GM12873 (cell line): ENCODE data around the gene PPP2R3A.
A peak's percentile ranks its signal among the peaks of the same experiment; 100 is the strongest.

Experiments
- TF ChIP-seq, protein P1 (sequence below): IDR thresholded peaks from 2 replicates; pipeline ENCODE4 v1.5.1; 2012; ENCODE audit warnings: low read depth, mild to moderate bottlenecking, moderate library complexity, low read length, control low read depth; ENCODE audit not compliant: insufficient read depth; ENCODE audit errors: missing control alignments

The PPP2R3A gene

DNA sequence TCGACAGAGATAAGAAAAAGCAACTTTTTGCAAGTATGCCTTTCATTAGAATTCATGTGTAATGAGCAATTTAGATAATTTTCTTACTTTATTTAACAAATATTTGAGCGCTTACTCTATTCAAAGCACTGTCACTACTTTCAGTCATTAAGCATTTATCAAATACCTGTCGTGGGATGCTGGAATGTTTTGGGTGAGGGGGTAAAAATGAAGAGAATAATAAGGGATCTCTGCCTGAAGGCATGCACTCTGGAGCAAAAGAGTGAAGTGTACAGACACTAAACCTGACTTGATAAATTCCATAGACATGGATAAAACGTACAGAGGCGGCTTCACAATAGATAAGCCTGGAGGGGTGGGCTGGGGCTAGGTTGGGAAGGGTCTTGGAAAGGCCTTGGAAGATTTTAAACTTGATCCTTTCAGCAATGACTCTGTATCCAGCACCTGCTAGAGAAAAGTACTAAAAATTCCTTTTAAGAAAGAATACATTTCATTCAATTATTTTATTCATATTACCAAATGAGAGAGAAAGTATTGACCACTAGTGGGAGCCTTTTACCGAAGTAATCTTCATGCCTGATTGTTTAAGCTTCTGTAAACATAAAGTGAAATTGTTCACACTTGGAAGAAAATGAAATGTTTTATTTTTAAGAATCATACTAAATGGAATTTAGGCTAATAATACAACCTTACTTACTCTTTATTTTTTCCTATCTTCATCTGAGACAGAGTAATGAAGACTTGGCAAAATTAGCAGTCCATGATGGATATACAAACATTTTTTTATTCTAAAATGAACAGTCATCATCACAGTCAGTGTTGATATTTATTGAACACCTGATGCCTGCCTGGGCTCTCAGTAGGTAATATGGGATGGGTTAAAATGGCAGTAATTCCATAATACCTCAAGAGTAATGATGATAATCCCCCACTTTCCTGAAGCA is 113.2 kb downstream of the PPP2R3A start:
- TF ChIP-seq, protein P1, sequence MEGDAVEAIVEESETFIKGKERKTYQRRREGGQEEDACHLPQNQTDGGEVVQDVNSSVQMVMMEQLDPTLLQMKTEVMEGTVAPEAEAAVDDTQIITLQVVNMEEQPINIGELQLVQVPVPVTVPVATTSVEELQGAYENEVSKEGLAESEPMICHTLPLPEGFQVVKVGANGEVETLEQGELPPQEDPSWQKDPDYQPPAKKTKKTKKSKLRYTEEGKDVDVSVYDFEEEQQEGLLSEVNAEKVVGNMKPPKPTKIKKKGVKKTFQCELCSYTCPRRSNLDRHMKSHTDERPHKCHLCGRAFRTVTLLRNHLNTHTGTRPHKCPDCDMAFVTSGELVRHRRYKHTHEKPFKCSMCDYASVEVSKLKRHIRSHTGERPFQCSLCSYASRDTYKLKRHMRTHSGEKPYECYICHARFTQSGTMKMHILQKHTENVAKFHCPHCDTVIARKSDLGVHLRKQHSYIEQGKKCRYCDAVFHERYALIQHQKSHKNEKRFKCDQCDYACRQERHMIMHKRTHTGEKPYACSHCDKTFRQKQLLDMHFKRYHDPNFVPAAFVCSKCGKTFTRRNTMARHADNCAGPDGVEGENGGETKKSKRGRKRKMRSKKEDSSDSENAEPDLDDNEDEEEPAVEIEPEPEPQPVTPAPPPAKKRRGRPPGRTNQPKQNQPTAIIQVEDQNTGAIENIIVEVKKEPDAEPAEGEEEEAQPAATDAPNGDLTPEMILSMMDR: peak; percentile 56

DNA sequence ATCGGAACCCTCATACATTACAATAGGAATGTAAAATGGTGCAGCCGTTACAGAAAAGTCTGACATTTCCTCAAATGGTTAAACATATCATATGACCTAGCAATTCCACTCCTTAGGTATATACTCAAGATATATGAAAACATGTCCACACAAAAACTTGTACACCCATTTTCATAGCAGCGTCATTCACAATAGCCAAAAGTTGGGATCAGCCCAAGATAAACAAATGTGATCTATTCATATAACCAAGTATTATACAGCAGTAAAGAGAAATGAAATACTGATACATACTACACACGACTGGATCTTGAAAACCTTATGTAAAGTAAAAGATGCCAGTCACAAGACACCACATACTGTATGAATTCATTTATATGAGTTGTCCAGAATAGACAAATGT is 128.2 kb downstream of the PPP2R3A start:
- TF ChIP-seq, protein P1: no peak

DNA sequence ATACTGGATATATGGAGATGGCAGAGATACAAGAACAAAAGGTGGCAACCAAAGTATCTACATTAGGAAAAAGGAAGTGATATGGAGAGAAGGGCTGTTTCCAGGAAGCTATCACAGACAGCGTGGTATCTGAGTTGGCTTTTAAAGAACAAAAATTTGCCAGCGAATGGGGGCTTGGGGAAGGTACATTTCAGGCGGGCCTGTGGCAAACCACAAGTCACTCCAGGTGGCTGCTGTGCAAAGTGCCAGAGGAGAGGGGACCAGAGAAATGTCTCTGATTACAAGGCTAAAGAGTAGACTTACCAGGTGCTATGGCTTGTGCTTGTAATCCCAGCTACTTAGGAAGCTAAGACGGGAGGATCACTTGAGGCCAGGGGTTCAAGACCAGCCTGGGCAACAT is 139.5 kb downstream of the PPP2R3A start:
- TF ChIP-seq, protein P1: no peak

DNA sequence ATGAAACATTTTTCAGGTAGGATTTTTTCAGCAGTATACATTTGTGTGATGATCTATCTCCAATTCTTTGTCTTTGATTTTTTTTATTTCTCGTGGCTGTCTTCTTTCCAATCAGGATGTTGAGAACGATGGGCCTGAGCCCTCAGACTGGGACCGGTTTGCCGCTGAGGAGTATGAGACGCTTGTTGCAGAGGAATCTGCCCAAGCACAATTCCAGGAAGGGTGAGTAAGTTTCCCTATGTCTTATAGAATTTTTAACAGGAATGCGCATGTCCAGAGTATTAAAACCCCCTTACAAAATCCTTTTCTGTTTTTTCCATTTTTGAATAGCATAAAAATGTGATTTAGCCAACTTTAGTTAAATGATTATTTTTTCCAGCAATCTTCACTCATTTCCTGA is 140.6 kb downstream of the PPP2R3A start:
- TF ChIP-seq, protein P1: no peak

DNA sequence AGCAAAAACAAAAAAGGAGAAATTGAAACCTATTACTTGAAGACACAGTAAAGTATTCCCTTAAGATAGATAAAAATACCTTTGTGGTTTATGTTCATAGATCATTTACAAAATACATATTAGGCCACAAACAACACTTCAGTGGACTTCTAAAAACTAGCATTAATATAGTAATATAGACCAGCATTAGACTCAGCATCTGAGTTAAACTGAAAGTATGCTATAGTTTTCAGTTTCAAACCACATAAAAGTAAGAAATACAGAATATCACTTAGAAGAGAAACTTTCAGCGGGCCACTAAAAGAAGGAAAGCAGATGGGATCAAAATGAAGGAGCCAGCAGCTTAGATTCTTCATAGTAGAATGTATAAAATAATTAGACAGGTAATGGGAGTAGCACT is 144.0 kb downstream of the PPP2R3A start:
- TF ChIP-seq, protein P1: no peak

DNA sequence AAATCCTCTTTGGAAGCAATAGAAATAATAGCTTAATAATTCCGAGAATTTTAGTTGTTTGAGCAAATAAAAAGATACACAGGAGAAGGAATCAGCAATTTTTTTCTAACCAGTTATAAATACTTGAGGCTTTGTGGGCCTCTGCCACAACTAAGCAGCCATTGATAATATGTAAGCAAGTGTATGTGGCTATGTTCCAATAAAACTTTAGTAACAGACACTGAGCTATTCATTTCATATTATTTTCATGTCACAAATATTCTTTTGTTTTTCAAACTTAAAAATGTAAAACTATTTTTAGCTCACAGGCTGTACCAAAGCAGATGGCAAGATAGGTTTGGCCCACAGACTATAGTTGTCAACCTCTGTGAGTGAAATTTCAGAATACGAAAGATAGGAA is 145.0 kb downstream of the PPP2R3A start:
- TF ChIP-seq, protein P1: no peak

DNA sequence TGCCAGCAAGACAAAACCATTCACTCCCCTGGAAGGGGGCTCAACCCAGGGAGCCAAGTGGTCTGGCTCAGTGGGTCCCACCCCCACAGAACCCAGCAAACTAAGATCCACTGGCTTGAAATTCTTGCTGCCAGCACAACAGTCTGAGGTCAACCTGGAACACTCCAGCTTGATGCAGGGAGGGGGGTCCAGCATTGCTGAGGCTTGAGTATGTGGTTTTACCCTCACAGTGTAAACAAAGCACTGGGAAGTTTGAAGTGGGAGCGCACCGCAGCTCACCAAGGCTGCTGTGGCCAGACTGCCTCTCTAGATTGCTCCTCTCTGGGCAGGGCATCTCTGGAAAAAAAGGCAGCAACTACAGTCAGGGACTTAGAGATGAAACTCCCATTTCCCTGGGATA is 148.9 kb downstream of the PPP2R3A start:
- TF ChIP-seq, protein P1: no peak
